ENCODE measurements around the gene PRCD.
"Not testable (repeated sequence)": the region's sequence is repeated elsewhere in the genome, so short reads cannot be mapped to it uniquely, and the experiment has no call there.

PRCD gene

GRCh38 chr17:76504117-76504516, 35.7 kb upstream of the PRCD start:
- DNase-seq (ENCODE audit: low spot score): no peak

- DNase-seq (ENCODE audit: low spot score): peak; percentile 92
Measured at GRCh38 chr17:76506408-76507345, 33.2 kb upstream of the PRCD start.

GRCh38 chr17:76508472-76509063, 31.3 kb upstream of the PRCD start:
- not testable (repeated sequence) for DNase-seq (ENCODE audit: low spot score)

- no peak for DNase-seq (ENCODE audit: low spot score)
Measured at GRCh38 chr17:76510831-76511244, 29.0 kb upstream of the PRCD start.

- no peak for DNase-seq (ENCODE audit: low spot score)
Measured at GRCh38 chr17:76511668-76512365, 28.0 kb upstream of the PRCD start.

- DNase-seq (ENCODE audit: low spot score): no peak
Measured at GRCh38 chr17:76512366-76513305, 27.2 kb upstream of the PRCD start.

GRCh38 chr17:76513306-76513692, 26.5 kb upstream of the PRCD start:
- no peak for DNase-seq (ENCODE audit: low spot score)

GRCh38 chr17:76514355-76514754, 25.5 kb upstream of the PRCD start:
- not testable (repeated sequence) for DNase-seq (ENCODE audit: low spot score)

GRCh38 chr17:76515274-76515949, 24.4 kb upstream of the PRCD start:
- DNase-seq (ENCODE audit: low spot score): peak; percentile 87

GRCh38 chr17:76517638-76518038, 22.2 kb upstream of the PRCD start:
- no peak for DNase-seq (ENCODE audit: low spot score)

GRCh38 chr17:76519048-76519966, 20.5 kb upstream of the PRCD start:
- no peak for DNase-seq (ENCODE audit: low spot score)

- no peak for DNase-seq (ENCODE audit: low spot score)
Measured at GRCh38 chr17:76521262-76521661, 18.6 kb upstream of the PRCD start.

- not testable (repeated sequence) for DNase-seq (ENCODE audit: low spot score)
Measured at GRCh38 chr17:76521683-76522082, 18.2 kb upstream of the PRCD start.

- peak; percentile 82 for DNase-seq (ENCODE audit: low spot score)
Measured at GRCh38 chr17:76523084-76524037, 16.5 kb upstream of the PRCD start.

GRCh38 chr17:76524598-76525512, 15.0 kb upstream of the PRCD start:
- DNase-seq (ENCODE audit: low spot score): no peak

- DNase-seq (ENCODE audit: low spot score): not testable (repeated sequence)
Measured at GRCh38 chr17:76525513-76525833, 14.4 kb upstream of the PRCD start.

GRCh38 chr17:76527016-76527415, 12.8 kb upstream of the PRCD start:
- DNase-seq (ENCODE audit: low spot score): not testable (repeated sequence)
